SH-SY5Y (cell line): Measurements from ENCODE around the gene SLC1A3.

Experiments
- GATA2 ChIP-seq: IDR thresholded peaks from 2 replicates; pipeline ENCODE4 v1.6.1; 2011; ENCODE audit warnings: mild to moderate bottlenecking, low read depth, low read length
- GATA3 ChIP-seq: IDR thresholded peaks from 2 replicates; pipeline ENCODE4 v1.6.1; 2011; ENCODE audit warnings: low read depth, mild to moderate bottlenecking, low read length, moderate library complexity

DNA sequence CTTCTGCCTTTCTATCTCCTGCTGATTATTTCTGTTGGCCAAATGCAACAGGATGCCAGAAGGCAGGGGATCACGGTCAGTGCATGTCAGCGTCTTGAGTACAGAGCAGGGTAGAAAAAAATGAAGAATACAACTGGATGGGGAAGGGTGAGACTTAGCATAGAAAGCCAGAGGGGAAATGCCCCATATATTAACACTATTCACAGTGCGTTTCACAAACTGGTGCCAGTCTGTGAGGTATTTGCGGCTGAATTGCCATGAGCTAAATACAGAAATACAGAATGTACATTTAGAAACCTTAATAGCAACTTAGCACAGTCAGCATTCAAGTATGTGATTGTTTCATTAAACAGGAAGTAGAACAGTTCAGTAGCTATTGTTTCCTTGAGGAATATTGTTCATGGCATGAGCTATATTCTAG is 31.0 kb upstream of the SLC1A3 start:
- TF ChIP-seq GATA3 (no peak), GATA2 (no peak)
